NCI-H1436 treated with DMSO at 0.1 percent for 48 hours (cell line): Measurements from ENCODE around the gene POR.
"Not testable (repeated sequence)": the region's sequence is repeated elsewhere in the genome, so short reads cannot be mapped to it uniquely, and the experiment has no call there.

ENCODE experiments used
- DNase-seq: peaks from one replicate; lab custom pipeline; 2025; lab: John Stamatoyannopoulos, UW

Gene POR

DNA sequence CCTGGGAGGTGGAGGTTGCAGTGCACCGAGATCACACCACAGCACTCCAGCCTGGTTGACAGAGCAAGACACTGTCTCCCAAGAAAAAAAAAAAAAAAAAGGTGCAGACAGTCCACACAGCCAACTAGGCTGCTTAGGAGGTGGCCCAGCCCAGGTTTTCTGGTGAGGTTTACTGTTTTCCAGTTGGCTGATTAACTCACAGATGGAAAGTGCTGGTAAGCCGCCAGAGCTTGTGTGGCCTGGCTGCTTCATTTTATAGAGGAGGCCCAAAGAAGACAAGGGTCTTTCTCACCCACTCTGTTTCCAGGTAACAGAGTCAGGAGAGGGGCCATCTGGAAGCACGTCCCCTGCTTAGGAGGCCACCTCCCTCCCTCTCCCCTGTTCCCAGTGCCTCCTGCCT lies 29.9 kb upstream of the POR start:
- DNase-seq = no peak

GRCh38 chr7:75887669-75888369 lies 27.1 kb upstream of the POR start:
- no peak for DNase-seq

DNA sequence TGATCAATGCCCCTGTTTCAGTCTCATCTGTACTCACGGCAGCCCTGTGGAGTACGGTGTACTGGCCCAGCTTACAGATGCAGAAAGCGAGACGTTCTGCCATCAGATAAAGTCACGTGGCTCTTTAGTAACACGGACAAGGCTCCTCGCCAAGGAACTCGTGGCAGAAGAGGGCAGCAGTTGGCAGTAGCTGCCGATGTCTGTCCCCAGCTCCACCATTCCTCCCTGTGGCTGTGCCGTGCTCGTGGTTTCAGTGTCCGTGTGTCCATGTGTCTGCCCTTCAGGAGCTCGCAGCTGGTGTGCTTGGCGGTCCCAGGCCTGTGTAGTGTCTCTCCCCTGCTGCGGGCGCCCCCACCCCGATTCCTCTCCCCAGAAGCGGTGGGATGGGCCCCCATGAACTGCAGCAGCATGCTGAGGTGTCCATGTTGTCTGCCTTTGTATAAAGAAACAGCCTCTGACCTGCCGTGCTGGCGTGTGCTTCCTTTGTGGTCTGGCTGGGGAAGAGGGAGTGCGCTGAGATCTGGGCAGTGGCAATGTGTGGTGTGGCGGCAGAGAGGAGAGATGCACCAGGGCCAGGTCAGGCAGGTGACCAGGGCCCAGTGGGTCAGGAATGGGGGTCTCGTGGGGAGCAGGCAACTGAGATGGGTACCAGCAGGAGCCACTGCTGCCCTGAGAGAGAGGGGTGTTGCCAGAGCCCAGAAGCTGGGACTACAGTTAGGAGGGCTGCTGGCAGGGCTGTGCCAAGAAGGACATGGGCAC lies 26.3 kb upstream of the POR start:
- no peak for DNase-seq

- DNase-seq = no peak
These were observed 25.6 kb upstream of the POR start for GRCh38 chr7:75889223-75889825.

DNA sequence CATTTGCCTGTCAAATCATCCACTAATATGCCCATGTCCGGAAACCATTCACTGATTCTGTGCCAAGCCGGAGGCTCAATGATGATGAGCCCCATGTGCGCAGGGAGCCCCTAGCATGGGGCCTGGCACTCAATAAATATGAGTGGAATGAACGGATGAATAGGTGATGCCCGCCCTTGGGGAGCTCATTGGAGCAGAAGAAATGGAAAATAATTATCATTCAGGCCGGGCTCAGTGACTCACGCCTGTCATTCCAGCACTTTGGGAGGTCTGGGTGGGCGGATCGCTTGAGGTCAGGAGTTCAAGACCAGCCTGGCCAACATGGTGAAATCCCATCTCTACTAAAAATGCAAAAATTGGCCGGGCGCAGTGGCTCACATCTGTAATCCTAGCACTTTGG lies 25.1 kb upstream of the POR start:
- DNase-seq = no peak

- DNase-seq = not testable (repeated sequence)
These were observed 23.7 kb upstream of the POR start for GRCh38 chr7:75891237-75891636.

- no peak for DNase-seq
These were observed 23.0 kb upstream of the POR start for GRCh38 chr7:75891815-75892411.

GRCh38 chr7:75892634-75893272 lies 22.2 kb upstream of the POR start:
- DNase-seq = no peak

- no peak for DNase-seq
These were observed 18.1 kb upstream of the POR start for GRCh38 chr7:75896803-75897327.

- no peak for DNase-seq
These were observed 14.2 kb upstream of the POR start for GRCh38 chr7:75900617-75901315.

DNA sequence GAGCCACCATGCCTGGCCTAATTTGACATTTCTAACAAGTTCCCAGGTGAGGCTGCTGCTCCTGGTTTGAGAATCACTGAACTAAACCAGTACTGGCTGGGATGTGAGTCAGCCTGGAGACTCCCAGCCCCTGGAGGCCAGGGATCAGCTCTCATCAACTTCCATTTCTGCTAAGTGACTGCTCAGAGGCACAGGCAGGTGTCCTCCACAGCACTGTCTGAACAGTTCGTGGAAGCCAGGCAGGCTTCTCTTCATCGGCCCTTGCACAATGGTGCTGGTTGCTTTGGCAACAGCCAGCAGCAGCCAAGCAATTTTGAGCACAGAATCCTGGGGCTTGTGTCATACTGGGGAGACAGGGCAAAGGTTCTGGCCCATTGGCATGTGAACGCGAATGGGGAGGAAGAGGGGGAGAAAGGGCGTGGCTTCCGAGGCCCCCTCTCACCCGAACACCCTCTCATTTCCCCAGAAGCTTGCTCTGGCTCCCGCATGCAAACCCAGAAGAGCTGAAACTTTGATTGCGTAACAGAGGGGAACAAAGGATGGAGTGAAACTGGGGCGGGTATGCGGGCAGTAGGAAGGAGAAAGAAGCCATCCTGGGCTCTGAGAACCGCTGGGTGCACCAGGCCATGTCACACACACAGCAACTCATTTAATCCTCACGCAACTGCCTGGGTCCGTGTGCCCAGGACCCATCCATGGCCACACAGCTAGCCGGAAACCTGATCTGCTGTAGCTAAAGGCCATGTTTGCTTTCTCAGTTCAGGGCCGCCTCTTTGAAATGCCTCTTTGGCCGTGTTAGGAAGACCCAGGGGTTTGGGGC lies 9.0 kb upstream of the POR start:
- peak; percentile 28 for DNase-seq

- DNase-seq = no peak
These were observed 7.8 kb upstream of the POR start for GRCh38 chr7:75906991-75907667.

DNA sequence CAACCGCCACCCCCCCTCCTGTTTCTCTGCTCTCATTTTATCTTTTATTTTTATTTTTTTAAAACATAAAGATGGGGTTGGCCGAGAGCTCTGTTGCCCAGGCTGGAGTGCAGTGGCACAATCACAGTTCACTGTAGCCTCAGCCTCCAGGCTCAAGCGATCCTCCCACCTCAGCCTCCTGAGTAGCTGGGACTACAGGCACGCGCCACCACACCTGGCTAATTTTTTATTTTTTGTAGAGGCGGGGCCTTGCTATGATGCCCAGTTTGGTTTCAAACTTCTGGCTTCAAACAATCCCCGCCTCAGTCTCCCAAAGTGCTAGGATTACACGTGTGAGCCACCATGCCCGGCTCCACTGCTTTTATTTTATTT lies 7.3 kb upstream of the POR start:
- DNase-seq = not testable (repeated sequence)

- no peak for DNase-seq
These were observed 5.3 kb upstream of the POR start for GRCh38 chr7:75909521-75910132.

- DNase-seq = not testable (repeated sequence)
These were observed 3.8 kb upstream of the POR start for GRCh38 chr7:75911186-75911585.

- DNase-seq = no peak
These were observed 1.5 kb upstream of the POR start for GRCh38 chr7:75913437-75913836.

GRCh38 chr7:75914169-75914654 lies 743 bp upstream of the POR start:
- no peak for DNase-seq

DNA sequence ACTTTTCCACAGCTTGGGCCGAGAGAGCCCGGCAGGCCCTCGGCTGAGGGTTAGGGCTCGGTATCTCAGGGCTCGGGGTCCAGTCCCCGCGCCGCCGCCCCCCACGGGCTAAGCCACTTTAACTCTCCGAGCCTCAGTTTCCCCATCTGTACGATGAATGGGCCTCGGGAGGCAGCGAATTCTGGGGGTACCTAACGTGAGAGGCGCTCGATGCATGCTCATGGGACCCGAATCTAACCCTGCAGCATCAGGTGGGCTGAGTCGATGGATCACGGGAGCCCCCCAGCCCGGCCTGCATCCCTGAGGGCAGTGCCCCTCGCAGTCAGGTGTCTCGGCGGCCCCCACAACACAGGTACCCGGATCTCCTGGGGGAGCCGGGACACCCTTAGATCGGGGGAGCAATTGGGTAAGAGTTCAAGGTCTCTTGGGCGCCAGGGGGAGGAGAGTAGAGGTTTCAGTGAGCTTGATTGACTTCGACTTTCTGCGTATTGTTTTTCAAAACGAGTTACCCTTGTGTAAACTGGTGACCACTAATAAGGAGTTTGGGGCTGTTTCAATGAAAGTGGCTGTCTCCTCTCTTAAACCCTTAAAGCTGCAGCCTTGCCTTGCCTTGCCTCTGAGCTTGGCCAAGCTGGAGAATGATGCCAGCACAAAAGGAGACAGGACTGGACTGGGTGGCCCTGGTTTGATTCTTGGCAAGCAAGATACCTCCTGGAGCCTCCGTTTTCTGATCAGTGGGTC lies 631 bp downstream of the POR start:
- no peak for DNase-seq

DNA sequence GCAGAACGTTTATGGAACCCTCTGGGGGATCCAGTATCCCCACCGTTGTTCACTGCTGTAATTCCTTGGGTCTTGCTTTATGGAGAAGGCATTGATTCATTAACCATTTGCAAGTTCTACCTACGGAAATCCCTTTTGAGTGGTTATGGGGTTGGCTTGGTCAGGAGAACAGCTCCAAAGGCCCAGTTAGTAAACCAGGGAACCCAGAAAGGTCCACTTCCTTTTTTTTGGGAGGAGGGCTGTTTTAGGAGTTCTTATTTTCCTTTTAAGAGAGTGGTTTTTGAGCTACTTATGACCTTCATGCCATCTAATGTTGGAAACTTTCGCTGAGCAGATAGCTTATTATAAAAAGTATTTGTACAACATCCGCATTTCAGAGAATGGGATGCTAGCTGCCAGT lies 1.3 kb downstream of the POR start:
- no peak for DNase-seq
